ENCODE results near the gene NANS. TPM values are rescaled to one million over a fixed set of nuclear protein-coding genes. Genes with fewer than 3 reads are reported as not detected.

The NANS gene
- 10 to 100 TPM; 28.5 to 68.8 (median 53.6) TPM for total RNA-seq

- intact Hi-C loops (cut with DNase I) = no loop called here
- H3K4me1 ChIP-seq = peaks cover 0 to 20% of the 10 kb centered on the region in 2 donors
- peak within 1 kb of the TSS; percentile 66 to 88 (median 79) for H3K27ac ChIP-seq
- DNase-seq = peak; percentile 93 to 94
- peak within 1 kb of the TSS; percentile 32 to 65 (median 60) for H3K4me3 ChIP-seq (replicated peaks in 1 of 3)
- no peaks in the 10 kb centered on the region for H3K27me3 ChIP-seq
- no peaks in the 10 kb centered on the region for H3K9me3 ChIP-seq
- peak; percentile 84 to 98 for TF ChIP-seq POLR2A (IDR thresholded peaks at IDR 0.05)
- TF ChIP-seq CTCF (IDR thresholded peaks at IDR 0.05) = no peak
- peaks cover 0 to 3% of the 10 kb centered on the region in 2 donors for H3K36me3 ChIP-seq
- 0 to 1% methylated on average over 13 to 54 of the region's 80 CpGs for WGBS, 2 donors
Observed at GRCh38 chr9:98056269-98057137, at the start of gene NANS. TSS of gene NANS (plus strand) at chr9:98056732. CDS start at chr9:98056809, 77 bp downstream.

GRCh38 chr9:98007251-98007928, 49.1 kb upstream of the NANS start:
- TF ChIP-seq POLR2A (IDR thresholded peaks at IDR 0.05) = no peak
- TF ChIP-seq CTCF (IDR thresholded peaks at IDR 0.05) = no peak
- intact Hi-C loops (cut with DNase I) = no loop called here
- Histone ChIP-seq H3K9me3 (no peaks in the 10 kb centered on the region), H3K27ac (no peak overlapping the region), H3K36me3 (peaks cover 32 to 40% of the 10 kb centered on the region in 2 donors), H3K4me1 (peaks cover 31 to 34% of the 10 kb centered on the region in 2 donors), H3K27me3 (no peaks in the 10 kb centered on the region), H3K4me3 (replicated peaks in 1 of 3) (no peak overlapping the region)
- WGBS, 2 donors = 83 to 91% methylated on average over 13 of the region's 13 CpGs
- DNase-seq = no peak

GRCh38 chr9:98008764-98009163, 47.8 kb upstream of the NANS start:
- H3K4me3 ChIP-seq (replicated peaks in 1 of 3) = no peak overlapping the region
- 88 to 96% methylated on average over 3 of the region's 3 CpGs for WGBS, 2 donors
- peaks cover 46 to 52% of the 10 kb centered on the region in 2 donors for H3K36me3 ChIP-seq
- H3K27me3 ChIP-seq = no peaks in the 10 kb centered on the region
- TF ChIP-seq POLR2A (IDR thresholded peaks at IDR 0.05) (no peak), CTCF (IDR thresholded peaks at IDR 0.05) (no peak)
- H3K9me3 ChIP-seq = no peaks in the 10 kb centered on the region
- H3K27ac ChIP-seq = no peak overlapping the region
- DNase-seq = no peak
- intact Hi-C loops (cut with DNase I) = no loop called here
- peaks cover 21% of the 10 kb centered on the region in 2 donors for H3K4me1 ChIP-seq

GRCh38 chr9:98009437-98009836, 47.1 kb upstream of the NANS start:
- Histone ChIP-seq H3K27me3 (no peaks in the 10 kb centered on the region), H3K9me3 (no peaks in the 10 kb centered on the region), H3K36me3 (peaks cover 51 to 54% of the 10 kb centered on the region in 2 donors), H3K4me1 (peaks cover 17 to 19% of the 10 kb centered on the region in 2 donors), H3K4me3 (replicated peaks in 1 of 3) (no peak overlapping the region), H3K27ac (peak overlapping the region in 1 of 3 donors; percentile 37)
- 80 to 92% methylated on average over 6 of the region's 6 CpGs for WGBS, 2 donors
- DNase-seq = no peak
- intact Hi-C loops (cut with DNase I) = no loop called here
- TF ChIP-seq POLR2A (IDR thresholded peaks at IDR 0.05) = no peak
- no peak for TF ChIP-seq CTCF (IDR thresholded peaks at IDR 0.05)

Measured in thyroid gland (tissue), 4 donors.